Measurements from ENCODE around the gene FYN.

The FYN gene

DNA sequence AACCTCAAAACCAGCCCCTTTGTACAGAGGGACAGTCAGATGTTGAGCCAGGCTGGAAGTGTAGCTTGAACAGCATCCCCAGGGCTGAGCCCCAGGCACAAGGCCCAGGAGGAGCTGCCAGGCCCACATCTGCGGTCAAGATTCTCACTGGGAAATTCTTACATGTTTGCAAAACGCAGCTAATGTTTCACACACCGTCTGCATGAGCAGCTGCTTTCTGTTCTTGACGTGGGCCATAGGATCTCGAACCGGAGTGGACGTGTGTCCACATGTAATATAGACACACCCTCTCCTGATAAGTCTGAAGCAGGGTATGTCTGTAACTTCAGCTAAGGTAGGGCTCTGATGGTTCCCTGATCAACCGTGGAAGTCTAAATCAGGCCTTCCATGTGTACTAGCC is 226.3 kb downstream of the FYN start:
- H3K4me2 ChIP-seq (ENCODE audit: insufficient read depth, low read length) = no peak overlapping the region
- ATAC-seq (ENCODE audit: insufficient read depth, low read depth) = no peak
- no peaks in the 10 kb centered on the region for H4K20me1 ChIP-seq (ENCODE audit: insufficient read depth, low read length)
- H3K27ac ChIP-seq (ENCODE audit: low read length) = no peak overlapping the region
- no peak for TF ChIP-seq CTCF (IDR thresholded peaks at IDR 0.05; ENCODE audit: borderline replicate concordance, extremely low read depth, low read length, poor library complexity, severe bottlenecking)
- TF ChIP-seq EZH2 (IDR thresholded peaks at IDR 0.05; ENCODE audit: borderline replicate concordance, low read depth, low read length, severe bottlenecking) = no peak
- no peaks in the 10 kb centered on the region for H3K27me3 ChIP-seq (ENCODE audit: insufficient read depth, low read length, poor library complexity)
- no peak for DNase-seq
- H3K36me3 ChIP-seq (ENCODE audit: insufficient read depth, low read length) = no peaks in the 10 kb centered on the region
- H3K9ac ChIP-seq (ENCODE audit: low read depth, low read length) = no peak overlapping the region
- no peak overlapping the region for H3K4me3 ChIP-seq (ENCODE audit: low read depth in 1 of 2, low read length in 2 of 2)
- H3K9me3 ChIP-seq (ENCODE audit: insufficient read depth, low read length, severe bottlenecking) = no peaks in the 10 kb centered on the region
- H3K79me2 ChIP-seq (ENCODE audit: insufficient read depth, low read length) = no peaks in the 10 kb centered on the region
- H2AFZ ChIP-seq (ENCODE audit: low read depth, low read length) = no peak overlapping the region
- 0 out of 2 replicates have a peak, but pooled peaks cover 4% of the 10 kb centered on the region for H3K4me1 ChIP-seq (ENCODE audit: insufficient read depth, low read length)

GRCh38 chr6:111646034-111646433 is 227.2 kb downstream of the FYN start:
- no peaks in the 10 kb centered on the region for H3K27me3 ChIP-seq (ENCODE audit: insufficient read depth, low read length, poor library complexity)
- no peak overlapping the region for H2AFZ ChIP-seq (ENCODE audit: low read depth, low read length)
- TF ChIP-seq CTCF (IDR thresholded peaks at IDR 0.05; ENCODE audit: borderline replicate concordance, extremely low read depth, low read length, poor library complexity, severe bottlenecking) = no peak
- no peak for TF ChIP-seq EZH2 (IDR thresholded peaks at IDR 0.05; ENCODE audit: borderline replicate concordance, low read depth, low read length, severe bottlenecking)
- H3K4me2 ChIP-seq (ENCODE audit: insufficient read depth, low read length) = no peak overlapping the region
- H4K20me1 ChIP-seq (ENCODE audit: insufficient read depth, low read length) = no peaks in the 10 kb centered on the region
- no peaks in the 10 kb centered on the region for H3K79me2 ChIP-seq (ENCODE audit: insufficient read depth, low read length)
- H3K27ac ChIP-seq (ENCODE audit: low read length) = no peak overlapping the region
- H3K4me1 ChIP-seq (ENCODE audit: insufficient read depth, low read length) = 0 out of 2 replicates have a peak, but pooled peaks cover 4% of the 10 kb centered on the region
- no peak overlapping the region for H3K9ac ChIP-seq (ENCODE audit: low read depth, low read length)
- H3K36me3 ChIP-seq (ENCODE audit: insufficient read depth, low read length) = no peaks in the 10 kb centered on the region
- H3K4me3 ChIP-seq (ENCODE audit: low read depth in 1 of 2, low read length in 2 of 2) = no peak overlapping the region
- ATAC-seq (ENCODE audit: insufficient read depth, low read depth) = no peak
- no peak for DNase-seq
- H3K9me3 ChIP-seq (ENCODE audit: insufficient read depth, low read length, severe bottlenecking) = no peaks in the 10 kb centered on the region

DNA sequence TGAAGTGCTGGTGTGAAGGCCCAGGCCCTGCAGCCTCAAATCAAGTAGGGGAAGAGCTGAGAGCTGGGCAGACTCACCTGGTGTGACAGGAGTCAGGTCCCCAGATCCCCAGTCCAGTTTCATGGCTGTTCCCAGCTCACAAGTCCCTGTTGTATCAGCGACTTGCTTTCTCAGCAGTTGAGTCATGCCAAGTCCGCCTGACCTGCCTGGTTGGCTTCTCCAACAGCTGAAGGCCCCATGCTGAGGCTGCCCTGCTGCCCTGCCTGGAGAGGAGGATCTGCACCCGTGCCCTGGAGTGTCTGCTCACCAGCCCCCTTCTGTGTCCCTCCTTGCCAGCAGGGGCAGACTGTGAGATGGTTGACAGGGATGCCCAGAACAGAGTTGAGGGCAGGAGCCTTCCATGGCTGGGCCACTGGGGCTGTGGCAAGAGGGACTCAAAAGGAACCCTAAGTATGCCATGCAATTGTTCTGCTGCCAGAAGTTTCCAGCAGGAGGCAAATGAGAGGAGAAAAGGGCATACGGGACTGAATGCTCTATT is 228.3 kb downstream of the FYN start:
- TF ChIP-seq CTCF (IDR thresholded peaks at IDR 0.05; ENCODE audit: borderline replicate concordance, extremely low read depth, low read length, poor library complexity, severe bottlenecking) (no peak), EZH2 (IDR thresholded peaks at IDR 0.05; ENCODE audit: borderline replicate concordance, low read depth, low read length, severe bottlenecking) (no peak)
- Histone ChIP-seq H3K79me2 (ENCODE audit: insufficient read depth, low read length) (no peaks in the 10 kb centered on the region), H4K20me1 (ENCODE audit: insufficient read depth, low read length) (no peaks in the 10 kb centered on the region), H3K27me3 (ENCODE audit: insufficient read depth, low read length, poor library complexity) (no peaks in the 10 kb centered on the region), H3K27ac (ENCODE audit: low read length) (no peak overlapping the region), H3K9me3 (ENCODE audit: insufficient read depth, low read length, severe bottlenecking) (no peaks in the 10 kb centered on the region), H3K4me2 (ENCODE audit: insufficient read depth, low read length) (no peak overlapping the region), H3K36me3 (ENCODE audit: insufficient read depth, low read length) (no peaks in the 10 kb centered on the region), H2AFZ (ENCODE audit: low read depth, low read length) (no peak overlapping the region), H3K9ac (ENCODE audit: low read depth, low read length) (no peak overlapping the region), H3K4me1 (ENCODE audit: insufficient read depth, low read length) (0 out of 2 replicates have a peak, but pooled peaks cover 4% of the 10 kb centered on the region), H3K4me3 (ENCODE audit: low read depth in 1 of 2, low read length in 2 of 2) (no peak overlapping the region)
- ATAC-seq (ENCODE audit: insufficient read depth, low read depth) = no peak
- DNase-seq = no peak
